LHCN-M2 (cell line): Measurements from ENCODE around the gene TLE6. TPM values are rescaled to one million over a fixed set of nuclear protein-coding genes. Genes with fewer than 3 reads are reported as not detected.
"Not testable (repeated sequence)": the region's sequence is repeated elsewhere in the genome, so short reads cannot be mapped to it uniquely, and the experiment has no call there.

Source experiments
- DNase-seq: peaks from one replicate; pipeline ENCODE4 v3.0.0-alpha.2; 2012; ENCODE audit warnings: low read depth
- total RNA-seq: library from RNA; depleted of rRNA; stranded (reverse); fragments of >200 nt; gene quantifications from 2 replicates; pipeline ENCODE4 v1.2.3, GENCODE V29; 2014

The TLE6 gene
- total RNA-seq, 1 experiment from 2014 or later, result 0.40 TPM

DNA sequence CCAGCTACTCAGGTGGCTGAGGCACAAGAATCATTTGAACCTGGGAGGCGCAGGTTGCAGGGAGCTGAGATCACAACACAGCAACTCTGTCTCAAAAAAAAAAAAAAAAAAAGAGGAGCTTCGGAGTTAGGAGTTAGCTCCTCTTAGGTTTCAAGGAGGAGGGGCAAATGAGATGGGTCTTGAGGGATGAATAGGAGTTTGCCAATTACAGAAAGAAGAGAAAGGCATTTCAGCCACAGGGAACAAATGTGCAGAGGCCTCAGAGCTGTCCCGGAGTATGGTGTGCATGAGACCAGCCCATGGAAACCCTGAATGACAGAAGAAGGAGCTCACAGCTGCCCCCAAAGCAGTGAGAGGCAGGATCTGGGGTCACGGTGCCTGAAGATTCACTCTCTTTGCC is 27.2 kb downstream of the TLE6 start:
- no peak for DNase-seq

- DNase-seq, result no peak
Measured at GRCh38 chr19:3005345-3005744, 28.0 kb downstream of the TLE6 start.

GRCh38 chr19:3006075-3006767 is 28.9 kb downstream of the TLE6 start:
- no peak for DNase-seq

- no peak for DNase-seq
Measured at GRCh38 chr19:3007975-3008374, 30.6 kb downstream of the TLE6 start.

DNA sequence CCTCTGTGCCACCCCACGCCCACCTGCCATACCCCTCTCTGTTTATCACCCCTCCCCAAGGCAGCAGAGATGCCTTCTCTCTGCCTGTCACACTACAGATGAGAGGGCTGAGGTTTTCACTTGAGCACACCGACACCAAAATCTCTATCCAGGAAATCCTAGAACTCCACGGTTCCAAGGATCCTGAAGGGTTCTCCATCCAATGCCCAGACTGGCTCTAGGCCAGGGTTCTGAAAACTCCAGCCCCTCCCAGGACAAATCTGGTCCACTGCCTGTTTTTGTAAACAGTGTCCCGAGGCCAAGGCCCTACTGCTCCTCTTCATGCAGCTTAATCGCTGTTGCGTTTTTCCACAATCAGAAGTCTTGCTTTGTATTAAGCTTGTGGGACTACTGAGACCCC is 31.6 kb downstream of the TLE6 start:
- no peak for DNase-seq

GRCh38 chr19:3010871-3011270 is 33.5 kb downstream of the TLE6 start:
- DNase-seq, result no peak

GRCh38 chr19:3012059-3012458 is 34.7 kb downstream of the TLE6 start:
- not testable (repeated sequence) for DNase-seq

DNA sequence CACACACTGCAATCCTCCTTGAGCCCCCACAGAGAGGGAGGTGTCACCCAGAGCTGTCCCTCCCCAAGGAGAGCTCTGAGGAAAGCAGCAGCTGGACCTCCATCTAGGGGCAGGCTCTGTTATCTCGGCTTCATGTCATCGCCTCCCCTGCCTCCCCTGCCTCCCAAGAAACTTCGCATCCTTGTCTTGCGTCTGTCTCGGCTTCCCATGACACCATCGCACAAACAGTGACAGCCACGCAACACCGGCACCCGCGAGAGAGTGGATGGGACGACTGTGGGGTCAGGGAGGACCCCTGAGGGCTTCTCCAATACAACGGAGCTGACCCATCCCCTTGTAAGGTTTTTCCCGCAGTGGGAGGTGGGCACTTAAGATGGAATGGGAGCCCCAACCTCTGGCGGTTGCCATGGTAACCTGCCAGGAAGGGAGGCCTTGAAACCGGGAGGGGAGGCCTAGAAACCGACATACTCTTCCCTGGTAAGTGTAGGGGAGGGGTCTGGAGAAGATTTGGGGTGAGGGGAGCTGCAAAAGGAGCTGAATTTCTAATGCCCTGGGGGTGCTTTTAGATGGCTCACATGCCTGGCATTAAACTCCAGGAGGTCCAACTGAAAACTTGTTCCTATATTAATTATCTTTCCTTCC is 35.4 kb downstream of the TLE6 start:
- DNase-seq, result no peak

GRCh38 chr19:3013263-3013725 is 35.9 kb downstream of the TLE6 start:
- DNase-seq, result no peak

GRCh38 chr19:3014135-3014534 is 36.8 kb downstream of the TLE6 start:
- no peak for DNase-seq

- no peak for DNase-seq
Measured at GRCh38 chr19:3015126-3016057, 38.0 kb downstream of the TLE6 start.

DNA sequence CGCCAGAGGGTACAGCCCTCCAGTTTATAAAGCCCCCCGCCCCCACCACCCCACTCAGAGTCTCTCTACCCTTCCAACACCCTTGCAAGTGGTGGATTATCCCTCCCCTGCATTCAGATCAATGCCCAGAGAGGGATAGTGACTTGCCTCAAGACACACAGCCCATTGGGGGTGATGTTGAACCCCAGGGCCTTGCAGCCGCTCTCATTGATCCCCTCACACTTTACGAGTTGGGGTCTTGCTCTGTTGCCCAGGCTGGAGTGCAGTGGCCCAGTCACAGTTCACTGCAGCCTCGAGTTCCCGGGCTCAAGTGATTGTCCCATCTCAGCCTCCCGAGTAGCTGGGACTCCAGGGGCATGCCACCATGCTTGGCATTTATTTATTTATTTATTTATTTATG is 40.6 kb downstream of the TLE6 start:
- DNase-seq, result no peak

- no peak for DNase-seq
Measured at GRCh38 chr19:3019211-3019854, 42.0 kb downstream of the TLE6 start.

DNA sequence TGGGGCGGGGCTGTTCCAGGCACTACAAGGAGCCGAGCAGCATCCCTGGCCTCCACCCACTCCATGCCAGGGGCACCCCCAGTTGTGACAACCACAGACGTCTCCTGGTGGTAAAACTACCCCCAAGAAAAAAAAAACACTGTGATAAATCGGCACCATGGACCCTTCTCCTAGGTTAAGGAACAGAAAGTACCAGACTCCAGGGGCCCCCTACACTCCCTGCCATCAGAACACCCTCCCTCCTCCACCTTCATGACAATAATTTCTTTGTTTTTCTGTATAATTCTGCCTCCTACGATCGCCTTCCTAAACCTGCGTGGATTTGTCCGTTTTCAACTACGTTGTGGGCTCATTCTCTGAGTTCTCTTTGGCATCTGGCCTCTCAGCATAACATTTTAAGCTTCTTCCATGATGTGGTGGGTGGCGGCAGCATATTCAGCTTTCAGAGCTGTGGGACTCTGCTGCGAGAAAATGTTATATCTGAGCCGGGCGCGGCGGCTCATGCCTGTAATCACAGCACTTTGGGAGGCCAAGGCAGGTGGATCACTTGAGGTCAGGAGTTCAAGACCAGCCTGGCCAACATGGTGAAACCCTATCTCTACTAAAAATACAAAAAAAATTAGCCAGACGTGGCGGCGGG is 43.1 kb downstream of the TLE6 start:
- no peak for DNase-seq

DNA sequence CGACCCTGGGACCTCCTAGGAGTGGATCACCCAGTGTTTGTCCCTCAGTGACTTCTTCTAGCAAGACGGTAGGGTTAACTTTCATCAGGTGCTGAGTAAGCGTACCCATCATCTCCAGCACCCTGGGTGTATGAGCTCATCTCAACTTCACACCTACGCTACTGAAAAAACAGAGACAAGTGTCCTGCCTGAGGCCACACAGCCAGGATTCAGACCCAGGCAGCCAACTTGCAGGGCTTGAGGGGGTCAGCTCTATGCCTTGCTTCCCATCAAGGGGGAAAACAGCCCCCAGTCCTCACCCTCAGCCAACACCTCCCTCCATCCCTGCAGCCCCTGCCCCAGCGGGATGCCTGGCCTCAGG is 47.1 kb downstream of the TLE6 start:
- no peak for DNase-seq

- DNase-seq, result no peak
Measured at GRCh38 chr19:3024870-3025548, 47.6 kb downstream of the TLE6 start.

- DNase-seq, result no peak
Measured at GRCh38 chr19:3025549-3025886, 48.2 kb downstream of the TLE6 start.

DNA sequence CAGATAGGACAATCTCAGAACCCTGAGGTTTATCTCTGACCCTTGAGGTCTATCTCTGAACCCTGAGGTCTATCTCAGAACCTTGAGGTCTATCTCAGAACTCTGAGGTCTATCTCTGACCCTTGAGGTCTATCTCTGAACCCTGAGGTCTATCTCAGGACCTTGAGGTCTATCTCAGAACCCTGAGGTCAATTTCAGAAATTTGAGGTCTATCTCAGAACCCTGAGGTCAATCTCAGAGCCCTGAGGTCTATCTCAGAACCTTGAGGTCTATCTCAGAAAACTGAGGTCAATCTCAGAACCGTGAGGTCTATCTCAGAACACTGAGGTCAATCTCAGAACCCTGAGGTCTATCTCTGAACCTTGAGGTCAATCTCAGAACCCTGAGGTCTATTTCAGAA is 49.4 kb downstream of the TLE6 start:
- DNase-seq, result no peak

- no peak for DNase-seq
Measured at GRCh38 chr19:3027292-3027691, 49.9 kb downstream of the TLE6 start.

DNA sequence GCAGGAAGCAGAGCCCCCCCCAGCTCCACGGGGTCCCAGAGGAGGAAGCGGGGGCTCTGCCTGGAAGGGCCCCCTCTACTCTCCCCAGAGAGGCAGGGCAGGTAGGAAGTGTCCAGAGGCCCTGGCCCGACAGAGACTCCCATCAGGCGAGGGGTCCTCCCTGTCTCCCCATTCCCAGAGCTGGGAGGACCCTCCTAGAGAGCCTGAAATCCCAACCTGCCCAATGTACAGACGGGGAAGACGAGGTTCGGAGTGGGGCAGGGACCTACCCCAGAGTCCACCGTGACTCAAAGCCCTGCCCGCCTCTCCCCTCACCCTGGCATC is 50.6 kb downstream of the TLE6 start:
- no peak for DNase-seq
